Mucosa of stomach (tissue), 1 donor: ENCODE results near the gene PRKRIP1.
"Not testable (repeated sequence)": the region's sequence is repeated elsewhere in the genome, so short reads cannot be mapped to it uniquely, and the experiment has no call there.

Experiments used
- H3K27me3 ChIP-seq: one replicate; pipeline ENCODE4 v1.7.0; 2013; ENCODE audit warnings: mild to moderate bottlenecking, low read length; ENCODE audit not compliant: control insufficient read depth, insufficient read depth
- H3K36me3 ChIP-seq: one replicate; pipeline ENCODE4 v1.7.0; 2013; ENCODE audit warnings: low read length; ENCODE audit not compliant: control insufficient read depth, insufficient read depth
- H3K4me1 ChIP-seq: one replicate; pipeline ENCODE4 v1.7.0; 2013; ENCODE audit warnings: mild to moderate bottlenecking, low read length; ENCODE audit not compliant: control insufficient read depth, insufficient read depth
- H3K4me3 ChIP-seq: one replicate; pipeline ENCODE4 v1.7.0; 2013; ENCODE audit warnings: low read length
- H3K9ac ChIP-seq: one replicate; pipeline ENCODE4 v1.7.0; 2013; ENCODE audit warnings: mild to moderate bottlenecking, low read length, moderate library complexity
- H3K9me3 ChIP-seq: one replicate; pipeline ENCODE4 v1.7.0; 2013; ENCODE audit warnings: mild to moderate bottlenecking, low read length, moderate library complexity; ENCODE audit not compliant: control insufficient read depth
- donor health status: Pancreatic carcinoma.

The PRKRIP1 gene

DNA sequence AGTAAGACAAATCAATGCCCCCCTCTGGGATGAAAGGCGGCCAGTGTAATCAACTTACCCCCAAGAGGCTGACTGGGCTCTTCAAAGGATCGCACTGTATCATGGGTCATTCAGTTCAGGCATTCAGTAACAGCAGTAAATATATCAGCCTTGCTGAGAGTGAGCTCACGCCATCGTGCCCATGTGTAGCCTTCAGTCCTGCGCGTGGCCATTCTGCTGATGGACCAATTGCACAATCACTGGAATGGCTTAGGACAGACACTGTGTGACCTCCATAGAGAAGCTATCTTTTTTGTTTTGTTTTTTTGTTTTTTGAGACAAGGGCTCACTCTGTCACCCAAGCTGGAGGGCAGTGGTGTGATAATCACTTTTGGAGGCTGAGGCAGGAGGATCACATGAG, 9.1 kb upstream of the PRKRIP1 start:
- no peak overlapping the region for H3K4me3 ChIP-seq
- no peaks in the 10 kb centered on the region for H3K27me3 ChIP-seq
- peaks cover 3% of the 10 kb centered on the region for H3K36me3 ChIP-seq
- no peak overlapping the region for H3K9ac ChIP-seq
- peaks cover 10% of the 10 kb centered on the region for H3K4me1 ChIP-seq
- H3K9me3 ChIP-seq, result no peaks in the 10 kb centered on the region

GRCh38 chr7:102389810-102390209, 6.4 kb upstream of the PRKRIP1 start:
- Histone ChIP-seq H3K36me3 (peaks cover 4% of the 10 kb centered on the region), H3K4me1 (no peaks in the 10 kb centered on the region), H3K9me3 (no peaks in the 10 kb centered on the region), H3K4me3 (no peak overlapping the region), H3K9ac (no peak overlapping the region), H3K27me3 (no peaks in the 10 kb centered on the region)

GRCh38 chr7:102390697-102391484, 5.3 kb upstream of the PRKRIP1 start:
- H3K4me3 ChIP-seq, result no peak overlapping the region
- H3K27me3 ChIP-seq, result no peaks in the 10 kb centered on the region
- peaks cover 4% of the 10 kb centered on the region for H3K36me3 ChIP-seq
- H3K4me1 ChIP-seq, result peaks cover 4% of the 10 kb centered on the region
- no peaks in the 10 kb centered on the region for H3K9me3 ChIP-seq
- H3K9ac ChIP-seq, result no peak overlapping the region

DNA sequence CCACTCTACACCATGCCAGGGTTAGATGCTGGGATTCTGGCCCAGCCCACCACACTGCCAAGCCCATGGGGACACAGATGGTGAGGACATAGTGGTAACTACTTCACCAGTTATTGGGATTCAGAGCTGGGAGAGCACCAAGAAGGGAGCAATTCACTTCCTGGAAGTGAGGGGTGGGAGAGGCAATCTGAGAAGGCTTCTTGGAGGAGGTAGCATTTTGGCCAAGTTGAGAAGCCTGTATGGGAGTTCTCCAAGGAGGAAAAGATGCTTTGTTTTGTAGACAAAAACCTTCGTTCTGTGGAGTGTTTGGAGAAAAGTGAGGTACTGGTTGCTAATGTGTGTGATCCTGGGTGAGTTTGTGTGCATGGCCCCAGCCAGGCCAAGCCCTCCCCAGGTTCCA, 3.8 kb upstream of the PRKRIP1 start:
- Histone ChIP-seq H3K36me3 (peaks cover 4% of the 10 kb centered on the region), H3K4me1 (peaks cover 7% of the 10 kb centered on the region), H3K27me3 (no peaks in the 10 kb centered on the region), H3K9ac (no peak overlapping the region), H3K9me3 (no peaks in the 10 kb centered on the region), H3K4me3 (no peak overlapping the region)

DNA sequence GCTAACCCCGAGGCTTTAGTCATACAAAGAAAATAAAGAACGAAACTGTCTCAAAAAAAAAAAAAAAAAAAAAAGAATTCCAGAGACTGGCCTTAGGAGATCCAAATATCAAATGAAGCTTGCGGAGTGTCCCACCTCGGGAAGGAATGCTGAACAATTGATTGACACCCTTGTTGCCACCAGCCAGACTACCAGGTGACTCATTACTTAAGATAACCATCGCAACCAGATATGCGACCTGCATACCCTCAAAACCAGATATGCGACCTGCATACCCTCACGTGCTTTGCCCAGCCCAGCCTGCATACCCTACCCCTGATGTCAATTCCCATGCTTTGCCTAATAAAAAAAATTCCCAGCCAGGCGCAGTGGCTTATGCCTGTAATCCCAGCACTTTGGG, 2.7 kb upstream of the PRKRIP1 start:
- peaks cover 4% of the 10 kb centered on the region for H3K36me3 ChIP-seq
- no peaks in the 10 kb centered on the region for H3K27me3 ChIP-seq
- H3K9ac ChIP-seq, result no peak overlapping the region
- peaks cover 8% of the 10 kb centered on the region for H3K4me1 ChIP-seq
- H3K4me3 ChIP-seq, result no peak overlapping the region
- H3K9me3 ChIP-seq, result no peaks in the 10 kb centered on the region

GRCh38 chr7:102395592-102395872, 631 bp upstream of the PRKRIP1 start:
- Histone ChIP-seq H3K36me3 (peaks cover 4% of the 10 kb centered on the region), H3K4me3 (peak overlapping the region; percentile 88), H3K9me3 (no peaks in the 10 kb centered on the region), H3K9ac (peak overlapping the region; percentile 96), H3K4me1 (peaks cover 8% of the 10 kb centered on the region), H3K27me3 (no peaks in the 10 kb centered on the region)

- Histone ChIP-seq H3K27me3 (no peaks in the 10 kb centered on the region), H3K36me3 (peaks cover 4% of the 10 kb centered on the region), H3K4me1 (peaks cover 8% of the 10 kb centered on the region), H3K9me3 (no peaks in the 10 kb centered on the region), H3K4me3 (peak overlapping the region; percentile 88), H3K9ac (peak overlapping the region; percentile 96)
Measured at GRCh38 chr7:102396710-102397019, 502 bp downstream of the PRKRIP1 start.

DNA sequence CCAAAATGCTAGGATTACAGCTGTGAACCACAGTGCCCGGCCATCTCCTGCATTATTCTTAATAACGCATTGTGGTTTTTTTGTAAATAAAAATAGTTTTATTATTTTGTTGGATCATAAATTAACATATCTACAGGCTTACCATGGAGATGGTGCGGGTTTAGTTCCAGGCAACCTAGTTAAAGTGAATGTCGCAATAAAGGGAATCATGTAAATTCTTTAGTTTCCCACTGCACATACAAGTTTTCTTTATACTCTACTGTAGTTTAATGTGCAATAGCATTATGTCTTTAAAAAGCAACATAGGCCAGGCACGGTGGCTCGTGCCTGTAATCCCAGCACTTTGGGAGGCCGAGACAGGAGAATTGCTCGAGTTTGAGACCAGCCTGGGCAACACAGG, 2.4 kb downstream of the PRKRIP1 start:
- H3K27me3 ChIP-seq, result no peaks in the 10 kb centered on the region
- no peak overlapping the region for H3K9ac ChIP-seq
- H3K36me3 ChIP-seq, result no peaks in the 10 kb centered on the region
- H3K9me3 ChIP-seq, result no peaks in the 10 kb centered on the region
- H3K4me3 ChIP-seq, result no peak overlapping the region
- peaks cover 8% of the 10 kb centered on the region for H3K4me1 ChIP-seq

GRCh38 chr7:102400360-102400759, 4.2 kb downstream of the PRKRIP1 start:
- Histone ChIP-seq H3K36me3 (no peaks in the 10 kb centered on the region), H3K9ac (no peak overlapping the region), H3K9me3 (no peaks in the 10 kb centered on the region), H3K4me1 (peaks cover 8% of the 10 kb centered on the region), H3K4me3 (no peak overlapping the region), H3K27me3 (no peaks in the 10 kb centered on the region)

DNA sequence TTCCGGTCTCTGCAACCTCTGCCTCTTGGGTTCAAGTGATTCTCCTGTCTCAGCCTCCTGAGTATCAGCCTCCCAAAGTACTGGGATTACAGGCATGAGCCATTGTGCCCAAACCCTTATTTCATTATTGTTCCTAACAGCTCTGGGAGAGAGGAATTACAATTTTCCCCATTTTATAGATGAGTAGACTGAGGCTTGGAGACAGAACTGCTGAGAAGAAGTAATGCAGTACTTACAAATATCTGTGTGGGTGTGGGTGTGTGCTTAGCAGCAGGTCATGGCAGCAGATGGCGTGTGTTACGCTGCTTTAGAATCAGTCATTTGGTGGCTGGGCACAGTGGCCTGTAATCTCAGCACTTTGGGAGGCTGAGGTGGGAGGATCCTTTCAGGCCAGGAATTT, 7.4 kb downstream of the PRKRIP1 start:
- peaks cover 7% of the 10 kb centered on the region for H3K36me3 ChIP-seq
- no peaks in the 10 kb centered on the region for H3K27me3 ChIP-seq
- H3K9ac ChIP-seq, result no peak overlapping the region
- no peaks in the 10 kb centered on the region for H3K4me1 ChIP-seq
- H3K9me3 ChIP-seq, result no peaks in the 10 kb centered on the region
- no peak overlapping the region for H3K4me3 ChIP-seq

DNA sequence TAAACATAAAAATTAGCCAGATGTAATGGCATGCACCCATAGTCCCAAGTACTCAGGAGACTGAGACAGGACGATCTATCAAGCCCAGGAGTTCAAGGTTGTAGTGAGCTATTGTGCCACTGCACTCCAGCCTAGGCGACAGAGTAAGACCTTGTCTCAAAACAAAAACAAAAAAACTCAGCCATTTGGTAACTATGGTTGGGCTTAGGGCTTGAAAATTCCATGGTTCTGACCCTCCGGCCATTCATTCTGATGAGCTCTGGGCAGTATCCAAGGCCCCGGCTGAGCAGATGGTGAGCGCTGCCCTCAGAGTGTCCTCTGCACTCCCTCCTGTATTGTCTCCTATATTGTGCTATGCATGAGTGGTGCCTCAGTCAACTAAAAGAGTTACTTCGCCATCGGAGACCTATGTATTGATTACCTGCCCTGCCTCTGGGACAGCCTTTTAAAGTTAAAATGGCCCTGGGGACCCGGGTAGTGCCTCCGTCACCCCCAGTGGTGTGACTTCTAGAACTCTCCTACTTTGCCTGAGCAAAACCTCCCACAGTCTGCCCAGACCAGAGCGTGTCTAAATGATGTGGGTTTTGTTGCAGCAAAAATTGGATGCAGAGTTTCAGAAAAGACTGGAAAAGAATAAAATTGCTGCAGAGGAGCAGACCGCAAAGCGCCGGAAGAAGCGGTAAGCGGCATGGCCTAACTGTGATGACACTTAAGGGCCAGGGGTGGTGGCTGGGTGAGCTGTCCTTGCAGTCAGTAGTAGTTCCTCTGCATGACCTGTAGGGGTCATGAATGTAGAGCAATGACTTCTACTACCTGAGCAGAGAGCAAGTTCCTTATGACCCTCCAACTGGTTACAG, 8.1 kb downstream of the PRKRIP1 start:
- Histone ChIP-seq H3K36me3 (peaks cover 7% of the 10 kb centered on the region), H3K4me1 (no peaks in the 10 kb centered on the region), H3K27me3 (no peaks in the 10 kb centered on the region), H3K9ac (no peak overlapping the region), H3K4me3 (no peak overlapping the region), H3K9me3 (no peaks in the 10 kb centered on the region)

DNA sequence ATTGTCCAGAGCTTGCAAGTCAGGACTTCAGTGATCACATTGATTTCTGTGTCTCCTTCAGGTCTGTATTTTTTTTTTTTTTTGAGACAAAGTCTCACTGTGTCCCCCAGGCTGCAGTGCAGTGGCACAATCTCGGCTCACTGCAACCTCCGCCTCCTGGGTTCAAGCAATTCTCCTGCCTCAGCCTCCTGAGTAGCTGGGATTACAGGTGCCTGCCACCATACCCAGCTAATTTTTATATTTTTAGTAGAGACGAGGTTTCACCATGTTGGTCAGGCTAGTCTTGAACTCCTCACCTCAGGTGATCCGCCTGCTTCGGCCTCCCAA, 8.7 kb downstream of the PRKRIP1 start:
- H3K4me1 ChIP-seq, H3K4me3 ChIP-seq, H3K9me3 ChIP-seq, H3K9ac ChIP-seq, H3K36me3 ChIP-seq, H3K27me3 ChIP-seq: not testable (repeated sequence)
